GM23338 (cell line): ENCODE measurements around the gene ATP9A.

ENCODE experiments used
- CREB1 ChIP-seq: fragments of 250-450 bp; sonication (Bioruptor Pico); IDR thresholded peaks from 2 replicates; pipeline ENCODE4 v1.5.0; 2020; ENCODE audit warnings: low read depth, mild to moderate bottlenecking, moderate library complexity
- CTCF ChIP-seq, 2 experiments: fragments of 200-600 bp in 1 of 2; sonication (generic) in 1 of 2; conservative IDR thresholded peaks; 2 replicates each; pipeline versions ENCODE4 v1.5.1 to v1.6.1; 2016 to 2017; ENCODE audit warnings: antibody characterized with exemption in 2 of 2, low read depth in 2 of 2, mild to moderate bottlenecking in 2 of 2, moderate library complexity in 1 of 2
- ETS1 ChIP-seq: IDR thresholded peaks from 2 replicates; pipeline ENCODE4 v1.6.1; 2016; ENCODE audit warnings: antibody characterized with exemption
- EZH2 ChIP-seq: fragments of 200-600 bp; sonication (generic); IDR thresholded peaks from one replicate; pipeline ENCODE4 v1.8.0; 2017; ENCODE audit warnings: antibody characterized with exemption, mild to moderate bottlenecking, low read depth; ENCODE audit not compliant: unreplicated experiment
- EZH2phosphoT487 ChIP-seq: fragments of 200-600 bp; sonication (generic); IDR thresholded peaks from one replicate; pipeline ENCODE4 v1.8.1; 2018; ENCODE audit warnings: antibody characterized with exemption; ENCODE audit not compliant: unreplicated experiment
- JUNB ChIP-seq: IDR thresholded peaks from one replicate; pipeline ENCODE4 v1.6.1; 2016; ENCODE audit warnings: antibody characterized with exemption; ENCODE audit not compliant: unreplicated experiment
- POLR2AphosphoS5 ChIP-seq: IDR thresholded peaks from 2 replicates; pipeline ENCODE4 v1.6.1; 2016; ENCODE audit warnings: antibody characterized with exemption, low read depth
- REST ChIP-seq: IDR thresholded peaks from one replicate; pipeline ENCODE4 v1.6.1; 2018; ENCODE audit warnings: antibody characterized with exemption; ENCODE audit not compliant: unreplicated experiment
- ZNF114 ChIP-seq: fragments of 250-450 bp; sonication (Bioruptor Pico); IDR thresholded peaks from 2 replicates; pipeline ENCODE4 v1.5.0; 2020; ENCODE audit warnings: mild to moderate bottlenecking, moderate library complexity
- ZNF331 ChIP-seq: fragments of 250-450 bp; sonication (Bioruptor Pico); IDR thresholded peaks from 2 replicates; pipeline ENCODE4 v1.5.0; 2020; ENCODE audit warnings: low read depth, mild to moderate bottlenecking, moderate library complexity
- ZNF462 ChIP-seq: fragments of 250-450 bp; sonication (Bioruptor Pico); IDR thresholded peaks from 2 replicates; pipeline ENCODE4 v1.5.0; 2020; ENCODE audit warnings: mild to moderate bottlenecking, moderate library complexity

GRCh38 chr20:51597389-51598231, 170.6 kb downstream of the ATP9A start:
- TF ChIP-seq CTCF (conservative IDR thresholded peaks at IDR 0.05; ENCODE audit: low read depth in 2 of 2) (no peak), EZH2 (no peak), REST (no peak), EZH2phosphoT487 (no peak), JUNB (no peak), ETS1 (no peak), CREB1 (CRISPR knock-in tag) (no peak), POLR2AphosphoS5 (no peak), ZNF331 (CRISPR knock-in tag) (no peak), ZNF462 (CRISPR knock-in tag) (no peak), ZNF114 (CRISPR knock-in tag) (no peak)
